Measurements from ENCODE around the gene C9orf50.

DNA sequence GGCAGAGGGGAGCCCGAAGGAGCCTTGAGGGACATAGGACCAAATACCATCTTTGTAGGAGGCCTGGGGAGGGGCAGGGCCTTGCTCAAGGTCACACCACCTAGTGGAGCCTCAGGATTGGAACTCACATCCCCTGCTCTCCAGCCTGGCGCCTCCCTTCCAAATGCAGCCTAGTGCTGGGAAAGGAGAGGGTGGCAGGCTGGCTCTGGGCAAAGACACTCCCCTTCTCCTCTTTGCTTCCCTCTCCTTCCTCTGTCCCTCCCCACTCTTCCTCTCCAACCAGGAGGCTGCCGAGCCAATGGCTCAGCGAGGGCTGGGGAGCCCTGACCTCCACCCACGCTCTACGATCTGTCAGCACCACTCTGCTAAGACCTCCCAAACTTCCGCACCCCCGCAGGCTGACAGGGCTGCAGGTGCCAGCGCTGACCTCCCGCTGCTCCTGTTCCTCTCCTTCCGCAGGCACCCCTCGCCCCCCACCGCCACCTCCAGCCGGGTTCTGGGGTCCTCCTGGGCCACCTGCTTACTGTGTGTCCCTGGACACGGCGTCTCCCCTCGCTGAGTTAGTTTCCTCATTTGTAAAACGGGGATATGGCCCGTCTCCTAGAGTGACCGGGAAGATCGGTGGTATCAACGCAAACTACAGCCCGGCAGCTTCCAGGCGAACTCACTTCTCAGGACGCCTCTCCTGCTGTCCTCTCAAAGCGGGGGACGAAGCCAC, 52.9 kb downstream of the C9orf50 start:
- TF ChIP-seq CTCF (IDR thresholded peaks at IDR 0.05) (no peak), EZH2 (IDR thresholded peaks at IDR 0.05; ENCODE audit: borderline replicate concordance, insufficient read depth, low read depth, low read length, poor library complexity, severe bottlenecking) (no peak)

Data from B cell (primary cell).